Measurements from ENCODE around the gene NBAS. TPM values are rescaled to one million over a fixed set of nuclear protein-coding genes. Genes with fewer than 3 reads are reported as not detected.

The NBAS gene
- polyA plus RNA-seq, 1 donor (not counting 4 experiments of a cell fraction or from before 2014, with no cell fraction given) = 27.9 TPM

- H3K36me3 ChIP-seq (ENCODE audit: control insufficient read depth in 2 of 2, extremely low read depth in 1 of 2, insufficient read depth in 2 of 2, low read length in 2 of 2) = peaks cover 0 to 5% of the 10 kb centered on the region in 2 experiments
- H2AFZ ChIP-seq (ENCODE audit: control insufficient read depth, low read length) = no peak overlapping the region
- no peak for FAIRE-seq
- no peak overlapping the region for H3K4me3 ChIP-seq (ENCODE audit: control insufficient read depth in 2 of 3, extremely low read depth in 1 of 3, insufficient read depth in 2 of 3, low read depth in 1 of 3, low read length in 3 of 3)
- no peaks in the 10 kb centered on the region for H3K4me1 ChIP-seq (ENCODE audit: control insufficient read depth, extremely low read depth, insufficient read depth, low read length)
- no peaks in the 10 kb centered on the region for H4K20me1 ChIP-seq (ENCODE audit: control insufficient read depth, extremely low read depth, insufficient read depth, low read length)
- H3K27ac ChIP-seq (ENCODE audit: control insufficient read depth, insufficient read depth, low read length) = no peak overlapping the region
- TF ChIP-seq EZH2 (IDR thresholded peaks at IDR 0.05; ENCODE audit: low read length) (no peak), CTCF (optimal IDR thresholded peaks at IDR 0.05 in 1 of 3, IDR thresholded peaks at IDR 0.05 in 1 of 3, conservative IDR thresholded peaks at IDR 0.05 in 1 of 3; ENCODE audit: extremely low read depth in 1 of 3, insufficient read depth in 2 of 3, low read length in 3 of 3) (no peak)
- H3K79me2 ChIP-seq (ENCODE audit: control insufficient read depth, insufficient read depth, low read length) = no peaks in the 10 kb centered on the region
- no peak overlapping the region for H3K9ac ChIP-seq (ENCODE audit: control insufficient read depth, extremely low read depth, insufficient read depth, low read length)
- no peaks in the 10 kb centered on the region for H3K9me1 ChIP-seq (ENCODE audit: control insufficient read depth, extremely low read depth, insufficient read depth, low read length)
- no peak for DNase-seq (ENCODE audit: low read depth, low spot score)
- dilution Hi-C loops (cut with MboI; ENCODE audit: extremely low pct_ligation_motif_present, low sequenced_read_pairs) = no loop called here
- H3K9me3 ChIP-seq (ENCODE audit: control insufficient read depth, low read depth, low read length) = no peaks in the 10 kb centered on the region
- no peaks in the 10 kb centered on the region for H3K27me3 ChIP-seq (ENCODE audit: control insufficient read depth, extremely low read depth, insufficient read depth, low read length)
- H3K4me2 ChIP-seq (ENCODE audit: control insufficient read depth, extremely low read depth, insufficient read depth, low read depth, low read length) = no peak overlapping the region
Observed at GRCh38 chr2:15187702-15188101, 373.4 kb downstream of the NBAS start.

GRCh38 chr2:15186118-15186517 lies 375.0 kb downstream of the NBAS start:
- no peak overlapping the region for H3K9ac ChIP-seq (ENCODE audit: control insufficient read depth, extremely low read depth, insufficient read depth, low read length)
- no peak overlapping the region for H3K27ac ChIP-seq (ENCODE audit: control insufficient read depth, insufficient read depth, low read length)
- no peaks in the 10 kb centered on the region for H3K9me3 ChIP-seq (ENCODE audit: control insufficient read depth, low read depth, low read length)
- H3K4me1 ChIP-seq (ENCODE audit: control insufficient read depth, extremely low read depth, insufficient read depth, low read length) = no peaks in the 10 kb centered on the region
- H4K20me1 ChIP-seq (ENCODE audit: control insufficient read depth, extremely low read depth, insufficient read depth, low read length) = no peaks in the 10 kb centered on the region
- TF ChIP-seq EZH2 (IDR thresholded peaks at IDR 0.05; ENCODE audit: low read length) = no peak
- no peak for TF ChIP-seq CTCF (optimal IDR thresholded peaks at IDR 0.05 in 1 of 3, IDR thresholded peaks at IDR 0.05 in 1 of 3, conservative IDR thresholded peaks at IDR 0.05 in 1 of 3; ENCODE audit: extremely low read depth in 1 of 3, insufficient read depth in 2 of 3, low read length in 3 of 3)
- H3K36me3 ChIP-seq (ENCODE audit: control insufficient read depth in 2 of 2, extremely low read depth in 1 of 2, insufficient read depth in 2 of 2, low read length in 2 of 2) = peaks cover 0 to 5% of the 10 kb centered on the region in 2 experiments
- H3K4me3 ChIP-seq (ENCODE audit: control insufficient read depth in 2 of 3, extremely low read depth in 1 of 3, insufficient read depth in 2 of 3, low read depth in 1 of 3, low read length in 3 of 3) = no peak overlapping the region
- no peak overlapping the region for H2AFZ ChIP-seq (ENCODE audit: control insufficient read depth, low read length)
- H3K79me2 ChIP-seq (ENCODE audit: control insufficient read depth, insufficient read depth, low read length) = no peaks in the 10 kb centered on the region
- no peaks in the 10 kb centered on the region for H3K27me3 ChIP-seq (ENCODE audit: control insufficient read depth, extremely low read depth, insufficient read depth, low read length)
- H3K9me1 ChIP-seq (ENCODE audit: control insufficient read depth, extremely low read depth, insufficient read depth, low read length) = no peaks in the 10 kb centered on the region
- FAIRE-seq (no peak), DNase-seq (ENCODE audit: low read depth, low spot score) (no peak)
- no peak overlapping the region for H3K4me2 ChIP-seq (ENCODE audit: control insufficient read depth, extremely low read depth, insufficient read depth, low read depth, low read length)
- dilution Hi-C loops (cut with MboI; ENCODE audit: extremely low pct_ligation_motif_present, low sequenced_read_pairs) = no loop called here

Data from keratinocyte (primary cell).